Natural killer cell (primary cell): ENCODE results near the gene SLC2A9. TPM values are rescaled to one million over a fixed set of nuclear protein-coding genes. Genes with fewer than 3 reads are reported as not detected.

Source experiments
- ATAC-seq, 3 donors: fragments of 150-1000 bp in 2 of 3; fragments of 200-7000 bp in 1 of 3; cut with Tn5 transposase; 1 replicate in 1 of 3; 2 replicates in 2 of 3; pipeline ENCODE4 v1.10.0; 2021; ENCODE audit warnings: mild to moderate bottlenecking in 2 of 3, moderate library complexity in 2 of 3
- DNase-seq, 2 donors: peaks; one replicate each; pipeline versions ENCODE4 v3.0.0 to v3.0.0-alpha.2; 2013 to 2021; ENCODE audit warnings: mixed read lengths in 1 of 2
- H3K27ac ChIP-seq: one replicate; pipeline ENCODE4 v1.5.1; 2013; ENCODE audit warnings: mild to moderate bottlenecking, low read length
- H3K27me3 ChIP-seq: one replicate; pipeline ENCODE4 v1.6.1; 2013; ENCODE audit warnings: low read length; ENCODE audit not compliant: control insufficient read depth, insufficient read depth
- H3K36me3 ChIP-seq: one replicate; pipeline ENCODE4 v1.6.1; 2013; ENCODE audit warnings: low read length; ENCODE audit not compliant: control insufficient read depth, insufficient read depth
- H3K4me1 ChIP-seq: one replicate; pipeline ENCODE4 v1.6.1; 2013; ENCODE audit warnings: low read length; ENCODE audit not compliant: control insufficient read depth, insufficient read depth
- H3K4me3 ChIP-seq: one replicate; pipeline ENCODE4 v1.5.1; 2013; ENCODE audit warnings: low read length
- H3K9me3 ChIP-seq: one replicate; pipeline ENCODE4 v1.6.1; 2013; ENCODE audit warnings: low read length; ENCODE audit not compliant: control insufficient read depth, insufficient read depth
- H3K27ac Mint-ChIP-seq, 2 donors: one replicate each; pipeline ENCODE4 v1.8.0; 2022; ENCODE audit warnings: mild to moderate bottlenecking in 2 of 2, mixed read lengths in 2 of 2, moderate library complexity in 1 of 2
- H3K27me3 Mint-ChIP-seq, 2 donors: one replicate each; pipeline ENCODE4 v1.8.0; 2022; ENCODE audit warnings: low read depth in 2 of 2, mixed read lengths in 2 of 2
- H3K36me3 Mint-ChIP-seq: one replicate; pipeline ENCODE4 v1.8.0; 2022; ENCODE audit warnings: mixed read lengths
- H3K4me1 Mint-ChIP-seq, 2 donors: one replicate each; pipeline ENCODE4 v1.8.0; 2022; ENCODE audit warnings: mixed read lengths in 2 of 2
- H3K4me3 Mint-ChIP-seq: one replicate; pipeline ENCODE4 v1.8.0; 2022; ENCODE audit warnings: mild to moderate bottlenecking, moderate library complexity, mixed read lengths
- H3K9me3 Mint-ChIP-seq, 2 donors: one replicate each; pipeline ENCODE4 v1.8.0; 2022; ENCODE audit warnings: mixed read lengths in 2 of 2
- WGBS: methylation state at CpG from one replicate; pipeline ENCODE4 v1.1.7; 2013; ENCODE audit warnings: missing lambda C conversion rate; ENCODE audit not compliant: insufficient coverage; 5-methylcytosine and 5-hydroxymethylcytosine counted together
- intact Hi-C: fragments of 100-400 bp; cut with micrococcal nuclease; formaldehyde crosslinking; loops from one replicate; pipeline ENCODE4 v1.14.2; 2022
- total RNA-seq, 4 donors: library from RNA; stranded (reverse); fragments of 120-200 nt in 1 of 4; gene quantifications; one replicate each; pipeline versions ENCODE4 v1.2.3 to v1.2.4, GENCODE V29; 2013 to 2022
- TF ChIP-seq, protein P1 (sequence below): fragments of 200-600 bp; IDR thresholded peaks from one replicate; pipeline ENCODE4 v1.8.0; 2022; ENCODE audit warnings: antibody characterized with exemption

SLC2A9 gene
- total RNA-seq, 3 donors from 2014 or later (not counting 1 experiment from before 2014, with no cell fraction given) = 1.5 to 5.5 (median 3.9) TPM

DNA sequence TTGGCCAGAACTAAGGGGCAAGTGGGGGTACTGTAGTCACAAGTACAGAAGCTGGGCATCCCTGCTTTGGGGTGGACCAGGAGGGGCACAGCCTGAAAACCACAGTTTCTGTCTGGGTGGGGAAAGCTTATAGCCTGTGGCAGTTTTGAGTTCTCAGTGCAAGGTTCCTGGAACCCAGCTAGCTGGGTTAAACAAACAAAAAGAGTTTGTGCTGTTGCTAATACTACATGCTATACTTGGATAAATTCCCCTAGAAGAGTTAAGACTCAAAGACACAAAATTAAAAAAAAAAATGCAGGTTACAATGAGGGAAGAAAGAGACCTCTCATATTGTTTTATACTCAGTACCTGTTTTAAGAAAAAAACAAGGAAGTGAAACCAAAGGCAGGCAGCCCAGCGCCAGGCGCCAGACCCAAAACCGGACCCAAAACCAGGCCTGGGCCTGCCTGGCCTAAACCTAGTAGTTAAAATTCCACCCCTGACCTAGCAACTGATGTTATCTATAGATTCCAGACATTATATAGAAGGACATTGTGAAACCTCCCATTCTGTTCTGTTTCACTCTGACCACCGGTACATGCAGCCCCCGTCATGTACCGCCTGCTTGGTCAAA is 50.8 kb downstream of the SLC2A9 start:
- Histone ChIP-seq H3K36me3 (no peaks in the 10 kb centered on the region), H3K27ac (no peak overlapping the region), H3K4me3 (no peak overlapping the region), H3K27me3 (no peaks in the 10 kb centered on the region), H3K4me1 (no peaks in the 10 kb centered on the region), H3K9me3 (no peaks in the 10 kb centered on the region)
- Mint-ChIP-seq H3K4me3 (no peak overlapping the region), H3K27me3 (peaks cover 0 to 13% of the 10 kb centered on the region in 2 donors), H3K4me1 (no peaks in the 10 kb centered on the region), H3K27ac (no peak overlapping the region), H3K36me3 (peaks cover 11% of the 10 kb centered on the region), H3K9me3 (peaks cover 2 to 6% of the 10 kb centered on the region in 2 donors)
- 86% methylated on average over 6 of the region's 6 CpGs for WGBS
- DNase-seq (no peak), ATAC-seq (no peak)
- intact Hi-C loops = no loop called here
- TF ChIP-seq, protein P1, sequence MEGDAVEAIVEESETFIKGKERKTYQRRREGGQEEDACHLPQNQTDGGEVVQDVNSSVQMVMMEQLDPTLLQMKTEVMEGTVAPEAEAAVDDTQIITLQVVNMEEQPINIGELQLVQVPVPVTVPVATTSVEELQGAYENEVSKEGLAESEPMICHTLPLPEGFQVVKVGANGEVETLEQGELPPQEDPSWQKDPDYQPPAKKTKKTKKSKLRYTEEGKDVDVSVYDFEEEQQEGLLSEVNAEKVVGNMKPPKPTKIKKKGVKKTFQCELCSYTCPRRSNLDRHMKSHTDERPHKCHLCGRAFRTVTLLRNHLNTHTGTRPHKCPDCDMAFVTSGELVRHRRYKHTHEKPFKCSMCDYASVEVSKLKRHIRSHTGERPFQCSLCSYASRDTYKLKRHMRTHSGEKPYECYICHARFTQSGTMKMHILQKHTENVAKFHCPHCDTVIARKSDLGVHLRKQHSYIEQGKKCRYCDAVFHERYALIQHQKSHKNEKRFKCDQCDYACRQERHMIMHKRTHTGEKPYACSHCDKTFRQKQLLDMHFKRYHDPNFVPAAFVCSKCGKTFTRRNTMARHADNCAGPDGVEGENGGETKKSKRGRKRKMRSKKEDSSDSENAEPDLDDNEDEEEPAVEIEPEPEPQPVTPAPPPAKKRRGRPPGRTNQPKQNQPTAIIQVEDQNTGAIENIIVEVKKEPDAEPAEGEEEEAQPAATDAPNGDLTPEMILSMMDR = no peak

DNA sequence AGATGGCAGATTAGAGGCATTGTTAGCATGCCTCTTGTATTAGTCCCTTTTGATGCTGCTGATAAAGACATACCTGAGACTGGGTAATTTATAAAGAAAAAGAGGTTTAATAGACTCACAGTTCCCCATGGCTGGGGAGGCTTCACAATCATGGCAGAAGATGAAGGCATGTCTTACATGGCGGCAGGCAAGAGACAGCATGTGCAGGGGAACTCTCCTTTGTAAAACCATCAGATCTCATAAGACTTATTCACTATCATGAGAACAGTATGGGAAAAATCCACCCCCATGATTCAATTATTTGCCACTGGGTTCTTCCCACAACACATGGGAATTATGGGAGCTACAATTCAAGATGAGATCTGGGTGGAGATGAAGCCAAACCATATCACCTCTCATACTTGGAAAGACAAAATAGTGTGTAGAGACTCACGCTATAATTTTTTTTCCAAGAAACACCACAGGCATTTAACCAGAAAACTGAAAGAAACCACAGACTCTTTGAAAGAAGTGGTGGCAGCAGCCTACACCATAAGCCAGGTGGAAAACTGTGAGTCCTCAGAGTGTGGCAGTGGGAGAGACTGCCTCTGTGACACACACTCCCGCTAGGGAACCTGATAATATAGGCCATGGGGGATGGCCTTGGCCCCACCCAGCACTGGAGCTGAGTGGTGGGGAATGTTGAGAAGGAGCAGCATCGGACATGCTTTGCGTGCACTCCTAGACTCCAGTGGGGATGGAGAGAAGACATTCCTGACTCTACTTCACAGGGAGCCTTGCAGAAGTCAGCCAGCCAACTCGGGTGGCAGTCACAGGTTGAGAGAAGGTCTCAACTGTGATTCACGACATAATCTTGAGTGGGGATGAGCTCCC is 51.5 kb downstream of the SLC2A9 start:
- H3K9me3 ChIP-seq = no peaks in the 10 kb centered on the region
- ATAC-seq (no peak), DNase-seq (no peak)
- no peaks in the 10 kb centered on the region for H3K27me3 ChIP-seq
- no peaks in the 10 kb centered on the region for H3K36me3 ChIP-seq
- 83% methylated on average over 6 of the region's 7 CpGs for WGBS
- Mint-ChIP-seq H3K36me3 (peaks cover 11% of the 10 kb centered on the region), H3K27ac (no peak overlapping the region), H3K27me3 (peaks cover 0 to 13% of the 10 kb centered on the region in 2 donors), H3K4me1 (no peaks in the 10 kb centered on the region), H3K9me3 (peaks cover 2 to 6% of the 10 kb centered on the region in 2 donors), H3K4me3 (no peak overlapping the region)
- H3K4me1 ChIP-seq = no peaks in the 10 kb centered on the region
- no peak overlapping the region for H3K4me3 ChIP-seq
- intact Hi-C loops = no loop called here
- no peak overlapping the region for H3K27ac ChIP-seq
- TF ChIP-seq, protein P1 = no peak

DNA sequence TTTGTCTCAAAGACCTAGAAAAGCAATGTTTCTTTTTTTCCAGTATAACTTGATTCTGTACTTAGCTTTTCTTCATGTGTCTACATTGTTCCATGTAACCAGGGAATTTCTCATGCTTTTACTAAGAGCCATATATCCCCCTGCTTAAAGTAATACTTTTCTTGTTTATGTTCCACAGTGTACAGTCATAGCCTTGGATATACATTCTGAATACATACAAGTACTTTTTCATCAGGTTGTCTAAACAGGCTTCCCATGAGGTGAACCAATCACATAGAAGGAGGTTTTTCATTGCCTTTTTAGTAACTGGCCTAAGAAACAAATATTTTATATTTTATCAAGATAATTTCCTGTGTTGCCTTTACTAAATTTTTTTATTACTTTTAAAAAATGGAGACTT is 52.8 kb downstream of the SLC2A9 start:
- Histone ChIP-seq H3K4me1 (no peaks in the 10 kb centered on the region), H3K27me3 (no peaks in the 10 kb centered on the region), H3K27ac (no peak overlapping the region), H3K36me3 (no peaks in the 10 kb centered on the region), H3K9me3 (no peaks in the 10 kb centered on the region), H3K4me3 (no peak overlapping the region)
- H3K36me3 Mint-ChIP-seq = peaks cover 11% of the 10 kb centered on the region
- no peak overlapping the region for H3K27ac Mint-ChIP-seq
- TF ChIP-seq, protein P1 = no peak
- intact Hi-C loops = no loop called here
- no peaks in the 10 kb centered on the region for H3K4me1 Mint-ChIP-seq
- ATAC-seq = no peak
- peaks cover 2 to 6% of the 10 kb centered on the region in 2 donors for H3K9me3 Mint-ChIP-seq
- H3K4me3 Mint-ChIP-seq = no peak overlapping the region
- no peak for DNase-seq
- peaks cover 0 to 14% of the 10 kb centered on the region in 2 donors for H3K27me3 Mint-ChIP-seq
